Fibroblast of skin of right quadriceps (primary cell): Measurements from ENCODE around the gene OR2AG1.
"Not testable (repeated sequence)": the region's sequence is repeated elsewhere in the genome, so short reads cannot be mapped to it uniquely, and the experiment has no call there.

Experiments used
- DNase-seq: peaks from one replicate; pipeline ENCODE4 v3.0.0-alpha.2; 2013

The OR2AG1 gene

GRCh38 chr11:6794639-6795038, 11.8 kb downstream of the OR2AG1 start:
- no peak for DNase-seq

GRCh38 chr11:6799402-6799801, 16.6 kb downstream of the OR2AG1 start, which contains the start of gene OR6A2:
Gene OR6A2, minus strand, starts transcription at chr11:6799689. Its CDS starts 3,981 bp downstream, at chr11:6795708.
- peak; percentile 23 for DNase-seq

- not testable (repeated sequence) for DNase-seq
These were observed 18.3 kb downstream of the OR2AG1 start for GRCh38 chr11:6801075-6801474.

- peak; percentile 39 for DNase-seq
These were observed 29.7 kb downstream of the OR2AG1 start for GRCh38 chr11:6812390-6813005.

- no peak for DNase-seq
These were observed 30.8 kb downstream of the OR2AG1 start for GRCh38 chr11:6813656-6814055.

GRCh38 chr11:6817694-6818093, 34.9 kb downstream of the OR2AG1 start:
- no peak for DNase-seq

GRCh38 chr11:6818967-6819366, 36.1 kb downstream of the OR2AG1 start:
- DNase-seq, result no peak

GRCh38 chr11:6824136-6824823, 41.5 kb downstream of the OR2AG1 start:
- DNase-seq, result no peak

GRCh38 chr11:6825231-6825744, 42.5 kb downstream of the OR2AG1 start:
- DNase-seq, result no peak

GRCh38 chr11:6828103-6828502, 45.3 kb downstream of the OR2AG1 start:
- DNase-seq, result no peak

GRCh38 chr11:6833356-6833755, 50.5 kb downstream of the OR2AG1 start:
- no peak for DNase-seq

- no peak for DNase-seq
These were observed 51.2 kb downstream of the OR2AG1 start for GRCh38 chr11:6834021-6834420.
